ENCODE measurements around the gene ZNF789. TPM values are rescaled to one million over a fixed set of nuclear protein-coding genes. Genes with fewer than 3 reads are reported as not detected.

Gene ZNF789
- total and polyA plus RNA-seq, 2 donors (not counting 3 experiments of a cell fraction or from before 2014, with no cell fraction given), result 11.6 to 21.6 TPM

DNA sequence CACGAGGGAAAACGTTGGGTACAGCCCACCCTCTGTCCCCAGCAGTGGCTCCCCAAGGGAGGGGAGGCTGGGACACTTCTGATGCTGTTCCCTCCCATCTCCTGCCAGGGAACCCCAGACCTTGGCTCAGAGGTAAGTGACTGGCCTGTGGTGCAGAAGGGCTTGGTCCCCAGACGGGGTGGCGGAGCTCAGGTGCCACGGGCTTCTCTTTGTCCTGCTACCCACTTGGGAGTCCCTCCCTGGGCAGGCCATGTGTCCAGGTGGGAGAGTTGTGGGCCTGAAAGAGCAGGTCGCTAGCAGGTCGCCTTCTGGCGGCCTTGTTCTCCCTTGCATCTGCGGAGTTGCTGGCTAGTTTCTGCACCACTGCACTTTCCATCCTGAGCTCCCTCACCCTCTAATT is 16.8 kb upstream of the ZNF789 start:
- no peak overlapping the region for H3K4me3 ChIP-seq (replicated peaks in 1 of 3; ENCODE audit: insufficient read depth in 1 of 3, low read depth in 1 of 3, low read length in 3 of 3)
- no peaks in the 10 kb centered on the region for H3K9me1 ChIP-seq (replicated peaks; ENCODE audit: control insufficient read depth, extremely low read depth, insufficient read depth, low read length)
- TF ChIP-seq POLR2AphosphoS5 (IDR thresholded peaks at IDR 0.05; ENCODE audit: insufficient read depth, low read depth, low read length) (peak; percentile 11), POLR2A (IDR thresholded peaks at IDR 0.05; ENCODE audit: low read depth, low read length) (peak; percentile 38), FOS (IDR thresholded peaks at IDR 0.05; ENCODE audit: borderline replicate concordance, insufficient read depth, low read length) (no peak)
- FAIRE-seq, result no peak
- H3K27ac ChIP-seq (ENCODE audit: insufficient read depth, low read depth, low read length), result no peak overlapping the region
- intact Hi-C loops (cut with micrococcal nuclease) (no loop called here), dilution Hi-C loops (cut with MboI; ENCODE audit: extremely low pct_ligation_motif_present, low sequenced_read_pairs) (no loop called here)
- ChIA-PET POLR2A (no interaction called here), CTCF (interaction anchor here (1.6 kb wide), 1 partner anchor 9 kb away, joined by 4 read pairs; no protein-coding TSS in a partner anchor)
- H3K79me2 ChIP-seq (ENCODE audit: control insufficient read depth, insufficient read depth, low read length), result peaks cover 29% of the 10 kb centered on the region
- DNase-seq (ENCODE audit: low read depth, low spot score), result no peak
- no TSS peak for BruUV-seq (replicated peaks)
- H3K9me3 ChIP-seq (replicated peaks; ENCODE audit: control insufficient read depth, insufficient read depth, low read length), result no peaks in the 10 kb centered on the region
- H3K4me2 ChIP-seq (ENCODE audit: insufficient read depth, low read length), result no peak overlapping the region
- no peak overlapping the region for H3K9ac ChIP-seq (replicated peaks; ENCODE audit: extremely low read depth, insufficient read depth, low read length)
- H3K36me3 ChIP-seq (ENCODE audit: control insufficient read depth in 2 of 2, extremely low read depth in 1 of 2, insufficient read depth in 2 of 2, low read length in 2 of 2), result peaks cover 9 to 53% of the 10 kb centered on the region in 2 experiments
- H3K4me1 ChIP-seq (ENCODE audit: control insufficient read depth, extremely low read depth, insufficient read depth, low read length), result no peaks in the 10 kb centered on the region
- H4K20me1 ChIP-seq (replicated peaks; ENCODE audit: control insufficient read depth, extremely low read depth, insufficient read depth, low read length), result no peaks in the 10 kb centered on the region
- no peak overlapping the region for H2AFZ ChIP-seq (ENCODE audit: low read depth, low read length)
- H3K27me3 ChIP-seq (ENCODE audit: control insufficient read depth in 2 of 2, insufficient read depth in 2 of 2, low read length in 2 of 2), result no peaks in the 10 kb centered on the region

GRCh38 chr7:99456288-99456687 is 16.4 kb upstream of the ZNF789 start:
- ChIA-PET POLR2A (no interaction called here), CTCF (interaction anchor here (1.6 kb wide), 1 partner anchor 10 kb away, joined by 4 read pairs; no protein-coding TSS in a partner anchor)
- Histone ChIP-seq H3K27me3 (ENCODE audit: control insufficient read depth in 2 of 2, insufficient read depth in 2 of 2, low read length in 2 of 2) (no peaks in the 10 kb centered on the region), H3K79me2 (ENCODE audit: control insufficient read depth, insufficient read depth, low read length) (peaks cover 33% of the 10 kb centered on the region), H3K4me3 (replicated peaks in 1 of 3; ENCODE audit: insufficient read depth in 1 of 3, low read depth in 1 of 3, low read length in 3 of 3) (no peak overlapping the region), H3K9me3 (replicated peaks; ENCODE audit: control insufficient read depth, insufficient read depth, low read length) (no peaks in the 10 kb centered on the region), H4K20me1 (replicated peaks; ENCODE audit: control insufficient read depth, extremely low read depth, insufficient read depth, low read length) (no peaks in the 10 kb centered on the region), H3K27ac (ENCODE audit: insufficient read depth, low read depth, low read length) (no peak overlapping the region), H3K9ac (replicated peaks; ENCODE audit: extremely low read depth, insufficient read depth, low read length) (no peak overlapping the region), H3K4me1 (ENCODE audit: control insufficient read depth, extremely low read depth, insufficient read depth, low read length) (no peaks in the 10 kb centered on the region), H2AFZ (ENCODE audit: low read depth, low read length) (no peak overlapping the region), H3K4me2 (ENCODE audit: insufficient read depth, low read length) (no peak overlapping the region), H3K9me1 (replicated peaks; ENCODE audit: control insufficient read depth, extremely low read depth, insufficient read depth, low read length) (no peaks in the 10 kb centered on the region), H3K36me3 (ENCODE audit: control insufficient read depth in 2 of 2, extremely low read depth in 1 of 2, insufficient read depth in 2 of 2, low read length in 2 of 2) (peaks cover 9 to 51% of the 10 kb centered on the region in 2 experiments)
- FAIRE-seq (no peak), DNase-seq (ENCODE audit: low read depth, low spot score) (no peak)
- TF ChIP-seq EZH2 (IDR thresholded peaks at IDR 0.05; ENCODE audit: borderline replicate concordance, low read depth, low read length, severe bottlenecking) (no peak), MYC (IDR thresholded peaks at IDR 0.05; ENCODE audit: low read depth, low read length) (no peak), FOS (IDR thresholded peaks at IDR 0.05; ENCODE audit: borderline replicate concordance, insufficient read depth, low read length) (no peak), JUN (IDR thresholded peaks at IDR 0.05; ENCODE audit: borderline replicate concordance, insufficient read depth, insufficient read length, low read depth) (no peak)
- dilution Hi-C loops (cut with MboI; ENCODE audit: extremely low pct_ligation_motif_present, low sequenced_read_pairs), result no loop called here
- BruUV-seq (replicated peaks), result no TSS peak
- intact Hi-C loops (cut with micrococcal nuclease), result no loop called here
